ENCODE data around the gene CAMTA1. TPM values are rescaled to one million over a fixed set of nuclear protein-coding genes. Genes with fewer than 3 reads are reported as not detected.

Gene CAMTA1
- total RNA-seq, 4 donors from 2014 or later = 45.3 to 68.9 (median 62.0) TPM

DNA sequence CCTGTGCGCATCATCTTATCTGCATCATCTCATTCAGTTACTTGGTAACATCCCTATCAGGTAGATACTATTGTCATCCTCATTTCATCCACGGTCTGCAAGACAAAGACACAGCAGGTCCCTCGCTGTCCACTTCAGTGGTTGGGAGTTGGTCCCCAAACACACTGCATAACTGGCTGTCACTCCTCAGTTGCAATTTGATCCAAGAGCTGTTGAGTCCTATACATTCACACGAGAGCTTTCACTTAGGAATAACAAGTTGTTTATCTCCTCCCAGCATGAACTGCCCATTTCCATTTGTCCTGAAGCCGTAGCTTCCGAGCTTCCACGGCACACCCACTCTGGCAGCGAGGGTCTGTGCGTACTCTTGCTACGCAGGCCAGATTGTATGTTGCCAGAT lies 472.0 kb downstream of the CAMTA1 start:
- DNase-seq (ENCODE audit: low spot score) = no peak

DNA sequence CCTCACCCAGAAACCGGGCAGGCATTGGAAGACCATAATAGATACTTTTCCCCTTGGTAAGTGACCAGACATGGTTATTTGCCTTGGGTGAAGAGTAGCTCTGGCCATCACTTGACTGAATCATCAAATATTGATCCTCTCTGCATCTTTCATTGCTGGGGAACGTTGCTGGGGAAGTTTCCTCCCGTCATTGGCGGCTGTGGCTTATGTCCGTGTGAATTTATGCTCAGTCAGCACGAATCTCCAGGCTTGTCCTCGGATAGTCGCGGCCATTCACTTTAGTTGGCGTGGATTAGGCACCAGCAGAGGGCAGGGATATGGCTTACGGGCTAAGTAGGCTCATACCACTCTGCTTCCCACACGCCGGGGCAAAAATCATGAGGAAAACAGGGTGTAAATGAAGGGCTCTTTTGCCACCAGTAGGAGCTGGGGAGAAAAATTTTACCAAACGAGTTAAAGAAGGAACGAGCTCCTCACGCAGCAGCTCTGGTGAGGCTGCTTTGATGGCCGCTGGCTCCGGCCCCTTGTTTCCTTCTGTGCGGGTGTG lies 473.4 kb downstream of the CAMTA1 start:
- no peak for DNase-seq (ENCODE audit: low spot score)
- TF ChIP-seq, protein P1, sequence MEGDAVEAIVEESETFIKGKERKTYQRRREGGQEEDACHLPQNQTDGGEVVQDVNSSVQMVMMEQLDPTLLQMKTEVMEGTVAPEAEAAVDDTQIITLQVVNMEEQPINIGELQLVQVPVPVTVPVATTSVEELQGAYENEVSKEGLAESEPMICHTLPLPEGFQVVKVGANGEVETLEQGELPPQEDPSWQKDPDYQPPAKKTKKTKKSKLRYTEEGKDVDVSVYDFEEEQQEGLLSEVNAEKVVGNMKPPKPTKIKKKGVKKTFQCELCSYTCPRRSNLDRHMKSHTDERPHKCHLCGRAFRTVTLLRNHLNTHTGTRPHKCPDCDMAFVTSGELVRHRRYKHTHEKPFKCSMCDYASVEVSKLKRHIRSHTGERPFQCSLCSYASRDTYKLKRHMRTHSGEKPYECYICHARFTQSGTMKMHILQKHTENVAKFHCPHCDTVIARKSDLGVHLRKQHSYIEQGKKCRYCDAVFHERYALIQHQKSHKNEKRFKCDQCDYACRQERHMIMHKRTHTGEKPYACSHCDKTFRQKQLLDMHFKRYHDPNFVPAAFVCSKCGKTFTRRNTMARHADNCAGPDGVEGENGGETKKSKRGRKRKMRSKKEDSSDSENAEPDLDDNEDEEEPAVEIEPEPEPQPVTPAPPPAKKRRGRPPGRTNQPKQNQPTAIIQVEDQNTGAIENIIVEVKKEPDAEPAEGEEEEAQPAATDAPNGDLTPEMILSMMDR (IDR thresholded peaks at IDR 0.05) = no peak
- no peak for ATAC-seq (ENCODE audit: low FRiP score)

More for the DNA sequence above, 472.0 kb downstream of the CAMTA1 start:
- TF ChIP-seq, protein P1 (IDR thresholded peaks at IDR 0.05) = no peak
- no peak for ATAC-seq (ENCODE audit: low FRiP score)

DNA sequence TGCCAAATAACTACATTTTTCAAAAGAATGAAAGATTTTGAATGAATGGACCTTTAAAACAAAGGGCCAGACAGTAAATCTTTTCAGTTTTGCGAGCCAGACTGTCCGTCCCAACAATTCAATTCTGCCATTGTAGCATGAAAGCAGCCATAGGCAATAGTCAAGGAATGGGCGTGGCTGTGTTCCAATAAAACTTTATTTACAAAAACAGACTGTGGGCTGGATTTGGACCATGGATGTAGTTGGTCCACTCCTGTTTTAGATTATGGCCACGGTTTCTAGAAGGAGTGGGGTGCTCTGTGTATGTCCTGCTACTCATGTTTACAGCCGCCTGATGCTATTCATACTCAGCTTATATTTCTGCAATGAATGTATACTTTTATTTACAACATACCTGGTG lies 474.7 kb downstream of the CAMTA1 start:
- TF ChIP-seq, protein P1 (IDR thresholded peaks at IDR 0.05) = no peak
- DNase-seq (ENCODE audit: low spot score) (no peak), ATAC-seq (ENCODE audit: low FRiP score) (no peak)

DNA sequence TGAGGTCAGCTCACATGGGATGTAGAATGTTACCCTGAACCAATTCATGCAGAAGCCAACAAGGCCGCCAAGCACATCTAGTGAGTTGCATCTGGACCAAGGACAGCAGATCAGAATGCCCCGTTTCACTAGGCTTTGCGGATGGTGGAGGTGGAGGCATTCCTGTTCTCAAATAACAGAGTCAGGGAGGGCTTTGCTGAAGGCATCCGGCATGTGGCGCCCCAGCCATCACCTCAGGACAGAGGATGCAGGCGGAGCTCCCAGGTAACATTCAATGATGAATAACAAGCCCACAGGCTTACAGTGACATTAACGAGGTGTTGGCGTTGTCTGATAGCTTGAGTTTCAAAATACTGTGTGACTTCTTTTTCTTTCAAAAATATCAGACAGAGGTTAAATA lies 476.2 kb downstream of the CAMTA1 start:
- DNase-seq (ENCODE audit: low spot score) (no peak), ATAC-seq (ENCODE audit: low FRiP score) (no peak)
- TF ChIP-seq, protein P1 (IDR thresholded peaks at IDR 0.05) = no peak

DNA sequence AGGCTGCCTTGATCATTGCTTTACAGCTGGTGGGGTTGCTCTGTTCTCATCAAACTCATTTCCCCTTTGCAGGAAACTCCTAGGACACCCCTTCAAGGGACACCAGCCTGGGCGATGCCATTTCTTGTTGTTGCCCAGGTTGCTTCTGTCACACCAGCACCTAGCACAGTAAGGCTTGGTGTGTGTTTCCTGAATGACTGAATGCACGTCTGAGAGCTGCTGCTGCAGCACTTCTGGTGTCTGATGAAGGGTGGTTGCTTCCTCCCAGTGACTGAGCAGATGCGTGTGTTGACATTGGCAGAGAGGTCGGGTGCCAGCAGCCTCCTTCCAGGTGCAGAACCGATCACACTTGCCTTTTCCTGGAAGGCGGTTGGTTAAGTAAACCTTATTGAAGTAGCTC lies 477.4 kb downstream of the CAMTA1 start:
- DNase-seq (ENCODE audit: low spot score) = no peak
- no peak for ATAC-seq (ENCODE audit: low FRiP score)
- TF ChIP-seq, protein P1 (IDR thresholded peaks at IDR 0.05) = no peak

DNA sequence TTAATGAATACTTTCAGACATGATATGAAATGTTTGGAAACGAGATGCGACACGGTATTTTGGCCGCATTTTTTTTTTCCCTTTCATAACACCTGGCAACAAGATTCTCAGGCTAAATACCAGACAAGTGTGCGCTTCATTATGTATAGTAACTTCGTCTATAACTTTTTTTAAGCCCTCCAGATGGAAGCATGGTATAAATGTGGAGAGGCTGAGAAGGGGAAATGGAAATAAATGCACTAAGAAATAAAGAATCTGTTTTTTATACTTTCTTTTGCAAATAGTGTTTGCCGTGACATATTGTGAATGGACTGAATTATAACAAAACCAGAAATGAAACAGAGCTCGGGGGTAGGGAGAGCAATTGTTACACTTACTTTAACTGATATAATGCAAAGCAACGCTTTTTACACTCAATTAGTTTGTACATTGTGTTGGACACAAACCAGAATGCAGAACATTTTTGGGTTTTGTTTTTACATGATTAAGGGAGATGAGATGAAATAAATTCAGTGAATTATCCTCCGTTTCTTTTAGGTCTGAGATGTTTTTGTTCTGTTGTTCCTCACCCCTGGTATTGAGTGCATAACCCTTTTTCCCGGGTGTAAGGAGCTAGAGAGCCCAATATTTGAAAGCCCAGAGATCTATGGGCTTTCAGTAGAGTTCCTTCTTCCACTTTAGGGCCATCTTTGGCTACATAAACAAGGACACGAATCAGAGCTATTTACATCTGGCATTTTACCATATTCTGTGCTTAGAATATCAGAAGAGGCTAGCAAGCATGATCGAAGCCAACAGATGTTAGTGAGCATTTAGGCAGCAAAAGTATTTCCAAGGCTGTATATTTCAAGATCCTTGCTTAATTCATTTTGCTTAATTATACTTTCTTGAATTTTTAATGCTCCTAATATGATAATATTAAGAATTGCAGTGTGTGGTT lies 478.0 kb downstream of the CAMTA1 start:
- DNase-seq (ENCODE audit: low spot score) (no peak), ATAC-seq (ENCODE audit: low FRiP score) (no peak)
- TF ChIP-seq, protein P1 (IDR thresholded peaks at IDR 0.05) = no peak

Measured in omental fat pad (tissue), 4 donors.